NCI-H2171 (cell line): ENCODE data around the gene SOWAHC.
"Not testable (repeated sequence)": the region's sequence is repeated elsewhere in the genome, so short reads cannot be mapped to it uniquely, and the experiment has no call there.

Experiments used
- DNase-seq: peaks from one replicate; lab custom pipeline; 2025; lab: John Stamatoyannopoulos, UW

SOWAHC gene, protein sequence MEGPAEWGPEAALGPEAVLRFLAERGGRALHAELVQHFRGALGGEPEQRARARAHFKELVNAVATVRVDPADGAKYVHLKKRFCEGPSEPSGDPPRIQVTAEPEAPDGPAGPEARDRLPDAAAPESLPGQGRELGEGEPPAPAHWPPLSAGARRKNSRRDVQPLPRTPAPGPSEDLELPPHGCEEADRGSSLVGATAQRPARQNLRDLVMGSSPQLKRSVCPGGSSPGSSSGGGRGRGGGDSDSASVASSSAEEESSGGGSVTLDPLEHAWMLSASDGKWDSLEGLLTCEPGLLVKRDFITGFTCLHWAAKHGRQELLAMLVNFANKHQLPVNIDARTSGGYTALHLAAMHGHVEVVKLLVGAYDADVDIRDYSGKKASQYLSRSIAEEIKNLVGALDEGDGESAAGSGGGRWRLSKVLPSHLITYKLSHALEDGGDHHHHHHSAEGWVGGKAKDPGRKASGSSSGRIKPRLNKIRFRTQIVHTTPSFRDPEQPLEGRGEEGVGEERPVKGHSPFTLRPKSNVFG

DNA sequence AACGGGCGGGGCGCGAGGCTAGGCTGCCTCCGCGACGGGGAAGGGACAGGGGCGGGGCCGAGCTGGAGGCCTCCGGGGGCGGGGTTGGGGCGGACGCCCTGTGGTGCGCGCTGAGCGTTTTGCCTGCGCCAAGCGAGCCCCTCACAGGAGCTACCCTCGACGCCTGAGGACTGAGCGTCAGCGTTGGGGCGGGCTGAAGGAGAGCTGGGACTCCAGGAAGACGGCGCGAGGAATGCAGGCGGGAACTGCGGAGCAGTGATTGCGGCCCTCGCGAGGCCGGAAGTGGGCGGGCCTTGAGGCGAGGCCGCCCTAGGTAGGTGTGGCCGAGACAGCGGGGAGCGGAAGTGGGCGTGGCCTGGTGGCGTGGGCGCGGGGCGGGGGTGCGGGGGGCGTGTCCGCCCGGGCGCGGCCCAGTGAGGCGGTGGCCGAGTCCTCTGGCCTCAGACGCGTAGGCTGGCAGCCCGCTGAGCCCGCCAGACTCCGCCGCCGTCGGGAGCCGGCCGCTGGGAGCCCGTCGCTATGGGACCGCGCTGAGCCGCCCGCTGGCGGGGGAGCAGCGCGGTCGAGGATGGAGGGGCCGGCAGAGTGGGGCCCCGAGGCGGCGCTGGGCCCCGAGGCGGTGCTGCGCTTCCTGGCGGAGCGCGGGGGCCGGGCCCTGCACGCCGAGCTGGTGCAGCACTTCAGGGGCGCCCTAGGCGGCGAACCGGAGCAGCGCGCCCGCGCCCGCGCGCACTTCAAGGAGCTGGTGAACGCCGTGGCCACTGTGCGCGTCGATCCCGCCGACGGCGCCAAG is at the start of gene SOWAHC, which contains the start of gene SEPTIN10:
SOWAHC (plus strand) TSS at position 443 of the 793 bp plus-strand sequence; CDS start at position 569, 126 bp downstream.
SEPTIN10 (minus strand) TSS at position 45 of the 793 bp plus-strand sequence. CDS start 139 bp downstream, outside the sequence.
- peak; percentile 96 for DNase-seq

DNA sequence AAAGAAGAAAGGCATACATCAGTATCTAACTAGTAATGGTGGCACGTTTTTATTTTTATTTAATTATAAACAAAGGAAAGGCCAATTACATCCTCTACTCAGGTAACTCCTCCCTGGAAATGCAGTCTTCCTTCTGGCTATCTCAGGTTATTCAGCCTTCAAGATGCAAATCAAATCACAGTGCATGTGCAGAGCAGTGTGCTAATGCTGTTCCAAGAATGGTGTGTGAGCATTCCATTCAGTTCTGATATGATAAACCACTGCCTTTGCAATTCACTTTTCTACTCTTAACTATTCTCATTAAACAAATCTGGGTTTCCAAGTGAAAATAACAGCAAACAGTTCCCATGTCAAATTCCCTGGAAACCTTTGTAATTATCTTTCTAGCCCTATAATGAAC is 38.8 kb upstream of the SOWAHC start:
- no peak for DNase-seq

DNA sequence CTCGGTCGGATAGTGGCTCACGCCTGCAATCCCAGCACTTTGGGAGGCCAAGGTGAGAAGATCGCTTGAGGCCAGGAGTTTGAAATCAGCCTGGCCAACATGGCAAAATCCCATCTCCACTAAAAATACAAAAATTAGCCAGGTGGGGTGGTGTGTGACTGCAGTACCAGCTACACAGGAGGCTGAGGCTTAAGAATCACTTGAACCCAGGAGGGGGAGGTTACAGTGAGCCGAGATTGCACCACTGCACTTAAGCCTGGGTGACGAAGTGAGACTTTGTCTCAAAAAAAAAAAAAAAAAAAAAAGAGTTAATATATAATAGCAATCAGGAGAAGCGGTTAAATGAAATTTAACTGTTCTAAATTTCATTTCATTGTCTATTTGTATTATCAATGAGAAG is 36.5 kb upstream of the SOWAHC start:
- not testable (repeated sequence) for DNase-seq

DNA sequence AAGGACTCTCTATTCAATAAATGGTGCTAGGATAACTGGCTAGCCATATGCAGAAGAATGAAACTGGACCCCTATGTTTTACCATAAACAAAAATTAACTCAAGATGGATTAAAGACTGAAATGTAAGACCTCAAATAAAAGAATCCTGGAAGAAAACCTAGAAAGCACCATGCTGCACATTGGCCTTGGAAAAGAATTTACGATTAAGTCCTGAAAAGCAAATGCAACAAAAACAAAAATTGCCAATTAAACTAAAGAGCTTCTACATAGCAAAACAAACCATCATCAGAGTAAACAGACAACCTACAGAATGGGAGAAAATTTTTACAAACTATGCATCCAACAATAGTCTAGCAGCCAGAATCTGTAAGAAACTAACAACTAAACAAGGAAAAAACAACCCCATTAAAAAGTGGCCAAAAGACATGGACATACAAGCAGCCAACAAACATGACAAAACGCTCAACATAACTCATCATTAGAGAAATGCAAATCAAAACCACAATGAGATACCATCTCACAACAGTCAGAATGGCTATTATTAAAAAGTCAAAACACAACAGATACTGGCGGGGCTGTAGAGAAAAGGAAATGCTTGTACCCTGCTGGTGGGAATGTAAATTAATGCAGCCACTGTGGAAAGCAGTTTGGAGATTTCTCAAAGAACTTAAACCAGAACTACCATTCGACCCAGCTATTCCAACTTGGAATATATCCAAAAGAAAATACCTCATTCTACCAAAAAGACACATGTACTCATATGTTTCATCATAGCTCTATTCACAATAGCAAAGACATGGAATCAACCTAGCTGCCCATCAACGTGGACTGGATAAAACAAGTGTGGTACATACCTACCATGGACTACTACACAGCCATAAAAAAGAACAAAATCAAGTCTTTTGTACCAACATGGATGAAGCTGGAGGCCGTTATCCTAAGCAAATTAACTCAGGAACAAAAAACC is 31.0 kb upstream of the SOWAHC start:
- no peak for DNase-seq

DNA sequence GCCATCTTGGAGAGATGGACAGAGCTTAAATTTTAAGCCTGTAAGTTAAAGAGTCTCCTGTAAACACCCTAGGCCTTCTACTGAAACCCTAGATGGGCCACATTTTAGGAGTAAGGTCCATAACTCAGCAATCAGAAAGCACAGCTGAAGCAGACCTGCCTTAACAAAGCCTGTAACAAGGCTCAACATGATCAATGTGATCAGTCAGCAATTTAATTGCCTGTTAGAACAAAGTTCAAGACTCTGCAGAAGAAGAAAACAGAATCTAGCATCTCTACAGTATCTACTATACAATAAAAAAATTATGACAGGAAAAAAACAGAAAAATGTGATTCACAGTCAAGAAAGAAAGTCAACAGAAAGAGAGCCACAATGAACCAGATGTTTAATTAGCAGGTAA is 27.5 kb upstream of the SOWAHC start:
- DNase-seq = no peak

DNA sequence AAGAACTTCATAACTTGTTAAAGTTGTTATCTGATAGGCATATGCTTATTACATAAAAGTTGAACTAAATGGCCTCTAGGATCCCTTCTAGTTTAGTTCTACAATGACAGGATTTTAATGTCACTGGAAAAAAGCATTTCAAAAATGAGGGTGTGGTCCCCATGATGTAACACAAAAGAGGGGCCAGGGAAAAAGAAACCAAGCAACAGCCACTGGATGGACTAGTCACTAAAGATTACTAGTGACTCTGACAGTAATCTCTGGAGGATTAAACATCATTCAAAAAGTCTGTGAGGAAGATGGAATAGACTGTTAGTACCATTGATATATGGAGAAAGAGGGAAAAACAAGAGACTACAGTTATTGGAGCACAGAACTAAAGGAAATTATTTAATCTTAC is 23.0 kb upstream of the SOWAHC start:
- no peak for DNase-seq

DNA sequence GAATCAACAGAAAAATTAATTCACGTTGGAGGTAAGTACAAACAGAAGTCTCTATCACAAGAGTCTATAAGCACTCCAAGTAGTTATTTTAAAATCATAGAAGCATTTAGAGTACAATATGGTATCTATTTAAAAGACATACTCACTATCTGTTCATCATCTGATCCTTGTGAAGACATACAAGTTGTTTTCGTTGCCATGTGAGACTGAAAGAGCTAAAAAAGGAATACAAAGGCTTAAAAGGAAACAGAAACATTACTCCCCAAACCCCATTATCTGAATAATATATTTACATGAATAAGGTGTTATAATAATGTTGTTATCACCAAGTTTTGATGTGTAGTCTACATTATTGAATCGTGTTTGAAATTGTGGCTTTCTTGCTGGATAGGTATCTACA is 21.3 kb upstream of the SOWAHC start:
- DNase-seq = no peak

DNA sequence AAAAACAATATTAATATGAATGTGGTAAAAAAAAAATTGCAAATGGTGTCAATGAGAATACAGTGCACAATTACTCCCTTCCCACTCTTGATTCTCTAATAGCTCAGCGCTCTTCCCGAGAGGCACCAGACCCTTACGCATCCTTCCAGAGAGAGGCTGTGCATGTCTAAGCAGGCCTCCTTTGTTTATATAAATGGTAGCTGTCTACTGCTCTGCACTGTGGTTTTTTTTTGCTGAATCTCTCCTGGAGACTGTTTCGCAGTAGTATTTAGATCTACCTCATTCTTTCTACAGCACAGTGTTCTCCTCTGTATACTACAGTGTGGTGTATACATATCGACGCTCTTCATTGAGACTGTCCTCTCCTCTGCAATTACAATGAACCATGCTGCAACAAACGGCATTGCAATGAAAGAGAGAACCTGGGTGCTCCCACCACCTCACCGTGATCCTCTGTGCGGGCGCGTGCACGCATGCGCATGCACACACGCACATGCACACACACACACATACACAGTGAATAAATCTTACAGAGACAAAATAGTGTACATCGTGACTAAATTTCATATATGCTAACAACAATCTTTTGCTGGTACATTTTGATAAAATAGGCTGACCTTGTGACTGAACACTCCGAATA is 19.8 kb upstream of the SOWAHC start:
- DNase-seq = peak; percentile 64

DNA sequence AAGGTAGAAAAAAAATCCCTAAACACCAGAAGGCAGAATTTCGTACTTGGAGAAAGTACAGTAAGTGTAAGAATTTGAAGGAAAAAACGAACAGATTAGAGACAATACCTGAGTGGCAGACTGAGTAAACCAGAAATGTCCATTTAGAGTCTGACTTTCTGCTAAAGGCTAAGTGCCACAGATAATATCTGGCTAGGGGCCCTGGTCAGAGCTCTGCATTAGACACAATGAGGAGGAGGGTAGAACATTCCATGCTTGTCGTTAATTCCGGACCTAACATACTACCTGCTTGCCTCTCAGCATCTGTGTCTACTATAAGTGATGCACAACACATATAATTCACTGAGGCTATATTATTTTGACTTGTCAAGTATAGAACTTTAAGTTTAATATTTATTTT is 18.5 kb upstream of the SOWAHC start:
- no peak for DNase-seq

DNA sequence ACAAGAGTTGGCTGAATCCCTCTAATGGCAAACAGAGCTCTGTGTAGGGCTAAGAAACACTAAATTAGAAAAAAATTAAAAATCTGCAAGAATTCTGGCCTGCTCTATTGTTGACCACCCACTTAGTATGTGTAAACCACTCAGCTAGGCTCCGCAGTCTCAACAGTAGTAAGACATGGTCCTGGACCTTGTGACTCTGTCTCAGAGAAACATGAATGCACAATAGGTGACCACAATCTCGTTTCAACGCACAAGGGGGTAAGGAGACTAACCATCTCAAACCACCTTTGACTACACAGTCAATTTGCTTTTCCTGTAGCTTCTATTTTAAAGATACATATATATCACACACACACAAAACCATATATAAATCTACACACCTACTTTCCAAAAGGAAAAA is 16.9 kb upstream of the SOWAHC start:
- DNase-seq = no peak

DNA sequence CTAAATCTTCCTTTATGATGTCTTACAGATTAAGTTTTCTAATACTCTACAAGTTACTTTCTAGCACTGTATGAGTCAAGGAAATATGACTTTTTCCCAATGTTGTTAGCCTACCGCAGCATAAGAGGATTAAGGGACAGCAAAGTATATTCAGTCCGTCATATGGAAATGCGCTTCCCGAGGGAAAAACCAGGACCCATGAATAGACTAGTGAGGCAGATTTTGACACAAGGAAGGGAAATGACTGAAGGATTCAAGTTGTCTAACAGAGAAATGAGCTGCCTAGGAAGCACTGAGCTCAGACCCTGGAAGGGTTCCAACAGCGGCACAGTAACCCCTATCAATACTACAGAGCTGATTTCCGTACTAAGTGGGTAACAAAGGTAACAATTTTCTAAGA is 12.4 kb upstream of the SOWAHC start:
- no peak for DNase-seq

DNA sequence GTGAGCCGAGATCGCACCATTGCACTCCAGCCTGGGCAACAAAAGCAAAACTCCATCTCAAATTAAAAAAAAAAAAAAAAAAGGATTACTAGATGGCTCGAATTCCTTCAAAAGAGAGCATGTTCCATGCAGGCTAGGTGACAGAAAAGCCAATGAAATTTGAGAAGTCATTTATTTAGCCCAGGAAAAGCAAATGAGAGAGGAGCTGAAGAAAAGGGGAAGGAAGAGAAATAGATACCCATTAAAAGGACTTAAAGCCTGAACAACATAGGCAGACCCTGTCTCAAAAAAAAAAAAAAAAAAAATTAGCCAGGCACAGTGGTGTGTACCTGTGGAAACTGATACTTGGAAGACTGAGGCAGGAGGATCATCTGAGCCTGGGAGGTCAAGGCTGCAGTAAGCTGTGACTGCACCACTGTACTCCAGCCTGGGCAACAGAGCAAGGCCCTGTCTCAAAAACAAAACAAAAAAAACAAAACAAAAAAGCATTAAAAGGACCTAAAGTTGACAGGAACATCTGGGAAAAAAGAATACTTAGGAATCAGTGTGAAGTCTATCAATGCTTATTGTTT is 11.5 kb upstream of the SOWAHC start:
- DNase-seq = no peak

DNA sequence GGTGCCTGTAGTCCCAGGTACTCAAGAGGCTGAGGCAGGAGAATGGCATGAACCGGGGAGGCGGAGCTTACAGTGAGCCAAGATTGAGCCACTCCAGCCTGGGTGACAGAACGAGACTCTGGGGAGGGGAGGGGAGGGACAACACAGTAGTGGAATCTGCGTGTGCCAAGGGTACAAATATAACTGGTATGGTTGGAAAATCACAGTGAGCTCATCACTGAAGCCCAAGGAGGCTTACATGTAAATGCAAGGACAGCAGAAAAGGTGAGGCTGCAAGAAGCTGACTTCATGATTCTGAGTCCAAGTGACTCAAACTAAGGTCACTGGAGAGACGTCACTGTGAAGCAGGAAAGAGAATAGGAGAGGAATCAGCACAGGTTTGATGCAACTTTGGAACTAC is 9.6 kb upstream of the SOWAHC start:
- DNase-seq = no peak

DNA sequence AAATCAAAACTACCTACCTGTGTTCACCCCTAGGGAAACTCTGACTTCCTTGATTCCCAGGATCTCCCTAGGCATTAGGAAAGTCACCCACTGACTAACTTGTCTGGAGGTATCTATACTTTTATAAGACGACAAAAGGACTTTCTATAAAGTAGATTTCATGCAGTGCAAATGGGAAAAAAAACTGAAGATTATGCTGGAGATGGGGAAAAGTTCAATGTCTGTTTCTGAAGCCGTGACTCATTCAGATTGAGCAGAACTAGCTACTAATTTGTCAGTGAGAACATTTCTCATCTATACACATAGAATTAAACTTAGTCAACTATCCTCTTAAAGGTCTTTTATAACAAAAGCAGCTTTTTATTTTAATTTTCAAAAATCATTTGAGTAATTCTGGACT is 6.4 kb upstream of the SOWAHC start:
- no peak for DNase-seq

DNA sequence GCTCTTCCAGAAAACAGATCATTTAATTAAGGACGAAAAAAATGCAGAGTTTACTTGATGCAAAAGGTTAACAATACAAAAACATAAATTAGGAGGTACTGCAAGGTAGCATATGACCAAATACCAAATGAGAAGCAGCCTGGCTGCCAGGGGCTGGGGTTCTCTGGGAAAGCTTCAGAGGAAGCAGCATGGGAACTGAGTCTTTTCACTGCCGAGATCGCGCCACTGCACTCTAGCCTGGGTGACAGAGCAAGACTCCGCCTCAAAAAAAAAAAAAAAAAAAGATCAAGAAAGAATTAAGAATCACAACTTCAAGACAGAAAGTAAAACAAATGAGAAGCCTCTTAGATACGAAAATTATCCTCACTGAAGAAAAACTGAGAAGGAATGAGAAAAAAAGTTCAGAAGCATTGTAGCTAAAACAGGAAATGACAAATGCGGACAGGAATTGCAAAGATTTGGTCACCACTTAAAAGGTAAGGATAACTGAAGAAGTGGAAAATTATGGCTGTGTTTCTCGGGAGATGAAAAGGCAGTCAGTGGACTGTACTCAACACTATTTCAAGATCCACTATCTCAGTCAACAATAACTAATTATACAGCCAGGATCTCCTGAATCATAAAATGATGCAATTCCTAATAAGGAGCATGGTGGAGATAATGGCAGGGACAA is 4.7 kb upstream of the SOWAHC start:
- DNase-seq = no peak

DNA sequence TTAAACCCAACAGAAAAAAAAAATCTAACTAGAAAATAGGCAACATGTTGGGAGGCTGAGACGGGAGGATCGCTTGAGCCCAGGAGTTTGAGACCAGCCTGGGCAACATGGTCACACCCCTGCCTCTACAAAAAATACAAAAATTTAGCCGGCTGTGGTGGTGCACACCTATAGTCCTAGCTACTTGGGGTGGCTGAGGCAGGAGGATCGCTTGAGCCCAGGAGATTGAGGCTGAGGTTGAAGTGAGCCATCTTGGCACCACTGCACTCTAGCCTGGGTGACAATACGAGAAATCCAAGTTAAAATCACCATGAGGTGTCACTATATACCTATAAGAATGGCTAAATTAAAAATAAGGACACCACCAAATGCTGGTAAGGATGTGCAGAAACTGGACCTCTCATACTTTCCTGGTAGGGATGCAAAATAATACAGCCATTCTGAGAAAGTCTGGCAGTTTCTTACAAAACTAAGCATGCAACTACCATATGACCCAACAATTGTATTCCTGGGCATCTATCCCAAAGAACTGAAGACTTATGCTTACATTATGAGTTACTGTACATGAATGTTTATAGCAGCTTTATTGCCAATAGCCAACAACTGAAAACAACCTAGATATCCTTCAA is 2.6 kb upstream of the SOWAHC start:
- DNase-seq = no peak

DNA sequence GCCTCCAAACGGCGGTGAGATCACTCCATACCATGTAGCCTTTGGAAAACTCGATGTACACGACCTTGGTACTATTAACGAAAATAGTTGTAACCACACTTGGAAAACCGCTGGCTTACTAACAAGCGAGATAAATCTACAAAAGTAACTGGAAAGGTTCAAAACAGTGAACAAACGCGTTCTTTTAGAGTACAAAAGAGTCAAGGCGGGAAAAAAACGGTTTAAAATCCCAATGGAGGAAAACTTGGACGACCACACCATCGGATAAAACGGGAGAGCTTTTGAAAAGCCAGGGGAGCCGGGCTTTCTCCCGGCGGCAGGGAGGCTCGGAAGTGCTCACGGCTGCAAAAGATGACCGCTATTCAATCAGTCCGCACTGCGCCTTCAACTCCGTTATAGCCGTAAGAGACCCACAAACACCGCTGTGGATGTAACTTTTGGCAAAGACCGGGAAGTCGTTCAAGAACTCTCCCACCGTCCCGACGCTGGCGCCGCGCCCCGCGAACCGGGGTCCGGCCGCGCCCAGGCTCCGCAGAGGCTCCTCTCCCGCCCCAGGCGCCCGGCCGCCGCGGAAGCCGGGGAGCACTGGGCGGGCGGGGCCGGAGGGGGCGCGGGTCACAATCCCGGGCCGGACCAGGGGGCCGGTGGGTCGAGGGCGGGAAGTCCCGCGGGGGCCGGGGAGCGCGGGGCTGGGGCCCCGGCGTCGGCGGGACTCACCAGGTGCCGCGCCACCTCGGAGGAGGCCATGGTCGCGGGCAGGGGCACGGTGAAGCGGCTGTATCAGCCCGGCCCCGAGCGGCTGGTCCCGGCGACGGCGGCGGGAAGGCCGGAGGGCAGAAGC is 863 bp upstream of the SOWAHC start:
- no peak for DNase-seq

DNA sequence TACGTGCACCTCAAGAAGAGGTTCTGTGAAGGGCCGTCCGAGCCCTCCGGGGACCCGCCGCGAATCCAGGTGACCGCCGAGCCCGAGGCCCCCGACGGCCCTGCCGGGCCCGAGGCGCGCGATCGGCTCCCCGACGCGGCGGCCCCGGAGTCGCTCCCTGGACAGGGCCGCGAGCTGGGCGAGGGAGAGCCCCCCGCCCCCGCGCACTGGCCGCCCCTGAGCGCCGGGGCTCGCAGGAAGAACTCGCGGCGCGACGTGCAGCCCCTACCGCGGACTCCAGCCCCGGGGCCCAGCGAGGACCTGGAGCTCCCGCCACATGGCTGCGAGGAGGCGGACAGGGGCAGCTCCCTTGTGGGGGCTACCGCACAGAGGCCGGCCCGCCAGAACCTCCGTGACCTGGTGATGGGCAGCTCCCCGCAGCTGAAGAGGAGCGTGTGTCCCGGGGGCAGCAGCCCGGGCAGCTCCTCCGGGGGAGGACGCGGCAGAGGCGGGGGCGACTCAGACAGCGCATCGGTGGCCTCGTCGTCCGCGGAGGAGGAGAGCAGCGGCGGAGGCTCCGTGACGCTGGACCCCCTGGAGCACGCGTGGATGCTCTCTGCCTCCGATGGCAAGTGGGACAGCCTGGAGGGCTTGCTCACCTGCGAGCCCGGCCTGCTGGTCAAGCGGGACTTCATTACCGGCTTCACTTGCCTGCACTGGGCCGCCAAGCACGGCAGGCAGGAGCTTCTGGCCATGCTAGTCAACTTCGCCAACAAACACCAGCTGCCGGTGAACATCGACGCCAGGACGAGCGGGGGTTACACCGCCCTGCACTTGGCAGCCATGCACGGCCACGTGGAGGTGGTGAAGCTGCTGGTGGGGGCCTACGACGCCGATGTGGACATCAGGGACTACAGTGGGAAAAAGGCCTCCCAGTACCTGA is 812 bp downstream of the SOWAHC start:
- no peak for DNase-seq
